H9 (cell line): ENCODE results near the gene SLC15A3. TPM values are rescaled to one million over a fixed set of nuclear protein-coding genes. Genes with fewer than 3 reads are reported as not detected.

ENCODE experiments used
- DNase-seq: peaks from one replicate; pipeline ENCODE4 v3.0.0-alpha.2; 2017
- H2AFZ ChIP-seq: one replicate; pipeline ENCODE4 v1.6.1; 2013; ENCODE audit warnings: mild to moderate bottlenecking, low read length, control low read depth, moderate library complexity
- H2AK5ac ChIP-seq: 2 replicates; pipeline ENCODE4 v1.6.1; 2013; ENCODE audit warnings: low read length, control low read depth, mixed read lengths; ENCODE audit not compliant: insufficient read length
- H2BK120ac ChIP-seq: one replicate; pipeline ENCODE4 v1.6.1; 2013; ENCODE audit warnings: low read depth, mild to moderate bottlenecking, low read length, control low read depth, inconsistent platforms; ENCODE audit not compliant: poor library complexity, severe bottlenecking
- H2BK12ac ChIP-seq: 2 replicates; pipeline ENCODE4 v1.6.1; 2013; ENCODE audit warnings: low read length, control low read depth, mixed read lengths, low read depth; ENCODE audit not compliant: insufficient read length
- H2BK15ac ChIP-seq: 2 replicates; pipeline ENCODE4 v1.6.1; 2013; ENCODE audit warnings: low read depth, low read length, control low read depth
- H2BK20ac ChIP-seq: one replicate; pipeline ENCODE4 v1.6.1; 2013; ENCODE audit warnings: low read depth, mild to moderate bottlenecking, low read length, control low read depth, inconsistent platforms; ENCODE audit not compliant: poor library complexity, severe bottlenecking
- H2BK5ac ChIP-seq: 2 replicates; pipeline ENCODE4 v1.6.1; 2013; ENCODE audit warnings: low read length, control low read depth, mixed read lengths; ENCODE audit not compliant: insufficient read length
- H3K14ac ChIP-seq: 2 replicates; pipeline ENCODE4 v1.6.1; 2013; ENCODE audit warnings: low read length, control low read depth; ENCODE audit not compliant: insufficient read depth
- H3K18ac ChIP-seq: 2 replicates; pipeline ENCODE4 v1.6.1; 2013; ENCODE audit warnings: low read depth, mild to moderate bottlenecking, mixed read lengths, low read length, control low read depth; ENCODE audit not compliant: insufficient read length
- H3K23ac ChIP-seq: 2 replicates; pipeline ENCODE4 v1.6.1; 2013; ENCODE audit warnings: low read length, control low read depth, mixed read lengths, low read depth; ENCODE audit not compliant: insufficient read length
- H3K23me2 ChIP-seq: 2 replicates; pipeline ENCODE4 v1.6.1; 2013; ENCODE audit warnings: low read depth, mild to moderate bottlenecking, mixed read lengths, low read length, control low read depth; ENCODE audit not compliant: insufficient read length, poor library complexity, severe bottlenecking
- H3K27ac ChIP-seq: 2 replicates; pipeline ENCODE4 v1.5.1; 2013; ENCODE audit warnings: low read length, control low read depth, mixed read lengths, low read depth; ENCODE audit not compliant: insufficient read length
- H3K27me3 ChIP-seq: 2 replicates; pipeline ENCODE4 v1.6.1; 2013; ENCODE audit warnings: low read length, control low read depth, inconsistent platforms; ENCODE audit not compliant: insufficient read depth
- H3K4ac ChIP-seq: 2 replicates; pipeline ENCODE4 v1.6.1; 2013; ENCODE audit warnings: low read depth, mild to moderate bottlenecking, control low read depth, inconsistent platforms, low read length, moderate library complexity
- H3K4me1 ChIP-seq: 2 replicates; pipeline ENCODE4 v1.6.1; 2013; ENCODE audit warnings: low read length, control low read depth, inconsistent platforms; ENCODE audit not compliant: insufficient read depth
- H3K4me2 ChIP-seq: 2 replicates; pipeline ENCODE4 v1.6.1; 2013; ENCODE audit warnings: low read length, control low read depth, mixed read lengths; ENCODE audit not compliant: insufficient read length, insufficient read depth
- H3K56ac ChIP-seq: 2 replicates; pipeline ENCODE4 v1.6.1; 2013; ENCODE audit warnings: low read depth, mild to moderate bottlenecking, mixed read lengths, low read length, control low read depth; ENCODE audit not compliant: insufficient read length
- H3K79me1 ChIP-seq: 2 replicates; pipeline ENCODE4 v1.6.1; 2013; ENCODE audit warnings: low read depth, mild to moderate bottlenecking, moderate library complexity, low read length, control low read depth, inconsistent platforms; ENCODE audit not compliant: insufficient read depth, poor library complexity, severe bottlenecking
- H3K79me2 ChIP-seq: 2 replicates; pipeline ENCODE4 v1.6.1; 2013; ENCODE audit warnings: low read length, control low read depth, inconsistent platforms; ENCODE audit not compliant: insufficient read depth
- H3K9ac ChIP-seq: 2 replicates; pipeline ENCODE4 v1.6.1; 2013; ENCODE audit warnings: low read length, control low read depth, mixed read lengths; ENCODE audit not compliant: insufficient read length; ENCODE audit errors: extremely low read depth
- H3K9me3 ChIP-seq: one replicate; pipeline ENCODE4 v1.6.1; 2013; ENCODE audit warnings: low read depth, low read length, inconsistent platforms; ENCODE audit not compliant: control insufficient read depth
- H3T11ph ChIP-seq: one replicate; pipeline ENCODE4 v1.6.1; 2013; ENCODE audit warnings: mild to moderate bottlenecking, low read length, control low read depth, inconsistent platforms
- H4K20me1 ChIP-seq: one replicate; pipeline ENCODE4 v1.6.1; 2013; ENCODE audit not compliant: control insufficient read depth, insufficient read length, insufficient read depth
- H4K5ac ChIP-seq: 2 replicates; pipeline ENCODE4 v1.6.1; 2013; ENCODE audit warnings: low read depth, mild to moderate bottlenecking, mixed read lengths, low read length, control low read depth; ENCODE audit not compliant: insufficient read length
- H4K8ac ChIP-seq: replicated peaks from 2 replicates; pipeline ENCODE4 v1.6.1; 2013; ENCODE audit warnings: low read length, control low read depth, mixed read lengths, low read depth; ENCODE audit not compliant: insufficient read length
- H4K91ac ChIP-seq: 2 replicates; pipeline ENCODE4 v1.6.1; 2013; ENCODE audit warnings: low read depth, mild to moderate bottlenecking, moderate library complexity, mixed read lengths, low read length, control low read depth; ENCODE audit not compliant: insufficient read length
- H3K27ac Mint-ChIP-seq, 3 experiments: 2 replicates in 2 of 3; 3 replicates in 1 of 3; pipeline ENCODE4 v1.8.0; 2020 to 2021; ENCODE audit warnings: mixed read lengths in 3 of 3, mild to moderate bottlenecking in 1 of 3, moderate library complexity in 1 of 3
- H3K27me3 Mint-ChIP-seq: 2 replicates; pipeline ENCODE4 v1.8.0; 2021; ENCODE audit warnings: low read depth, mild to moderate bottlenecking, moderate library complexity, mixed read lengths
- H3K36me3 Mint-ChIP-seq, 3 experiments: 2 replicates in 2 of 3; 3 replicates in 1 of 3; pipeline ENCODE4 v1.8.0; 2020 to 2021; ENCODE audit warnings: low read depth in 3 of 3, mixed read lengths in 3 of 3; ENCODE audit not compliant: insufficient read depth in 1 of 3
- H3K4me1 Mint-ChIP-seq, 2 experiments: 2 replicates each; pipeline ENCODE4 v1.8.0; 2020; ENCODE audit warnings: mixed read lengths in 2 of 2
- H3K4me3 Mint-ChIP-seq, 2 experiments: 2 replicates in 1 of 2; 3 replicates in 1 of 2; pipeline ENCODE4 v1.8.0; 2020 to 2021; ENCODE audit warnings: mild to moderate bottlenecking in 2 of 2, mixed read lengths in 2 of 2, moderate library complexity in 1 of 2
- H3K9me3 Mint-ChIP-seq, 2 experiments: 2 replicates in 1 of 2; 3 replicates in 1 of 2; pipeline ENCODE4 v1.8.0; 2020; ENCODE audit warnings: mild to moderate bottlenecking in 2 of 2, mixed read lengths in 2 of 2, moderate library complexity in 1 of 2
- WGBS: extraction: QIAGEN DNeasy Blood & Tissue Kit; methylation state at CpG from one replicate; pipeline ENCODE4 v1.1.7; 2013; ENCODE audit warnings: missing lambda C conversion rate, low lambda C conversion rate, mixed read lengths; ENCODE audit not compliant: insufficient read length; ENCODE audit errors: extremely low coverage; 5-methylcytosine and 5-hydroxymethylcytosine counted together
- total RNA-seq: library from RNA; stranded (reverse); gene quantifications from 2 replicates; pipeline ENCODE4 v1.2.1, GENCODE V29; 2021
- TF ChIP-seq, protein P1 (sequence below): fragments of 200-600 bp; sonication (generic); conservative IDR thresholded peaks from 3 replicates; pipeline ENCODE4 v1.8.0; 2021; ENCODE audit warnings: antibody characterized with exemption, mild to moderate bottlenecking

SLC15A3 gene
- total RNA-seq, 1 experiment from 2014 or later: 7.0 TPM

DNA sequence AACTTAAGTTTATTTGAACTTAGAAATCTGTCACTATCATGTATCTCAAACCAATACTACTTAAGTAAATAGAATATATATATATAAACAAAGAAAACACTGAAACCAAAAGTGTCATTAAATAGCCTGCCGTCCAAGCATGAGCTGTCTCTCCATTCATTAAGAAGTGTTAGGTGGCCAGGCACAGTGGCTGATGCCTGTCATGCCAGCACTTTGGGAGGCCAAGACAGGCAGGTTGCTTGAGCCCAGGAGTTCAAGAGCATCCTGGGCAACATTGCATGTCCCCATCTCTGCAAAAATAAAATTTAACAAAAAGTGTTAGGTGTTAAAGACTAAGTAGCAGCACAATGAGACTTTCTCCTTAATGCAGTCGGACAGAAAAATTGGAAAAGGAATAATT, 33.5 kb upstream of the SLC15A3 start:
- Histone ChIP-seq H3T11ph (no peak overlapping the region), H3K4me2 (no peak overlapping the region), H2AFZ (no peak overlapping the region), H3K18ac (no peak overlapping the region), H3K9me3 (no peaks in the 10 kb centered on the region), H3K4me1 (no peaks in the 10 kb centered on the region), H3K14ac (no peak overlapping the region), H3K4ac (no peak overlapping the region), H3K23ac (no peak overlapping the region), H4K5ac (no peak overlapping the region), H2BK12ac (no peak overlapping the region), H2BK120ac (no peak overlapping the region), H4K91ac (no peak overlapping the region), H2BK5ac (no peak overlapping the region), H2BK20ac (no peak overlapping the region), H3K56ac (no peak overlapping the region), H3K9ac (no peak overlapping the region), H3K79me2 (no peaks in the 10 kb centered on the region), H2BK15ac (no peak overlapping the region), H3K27me3 (no peaks in the 10 kb centered on the region; the same call in 1 of the 2 replicates), H3K23me2 (no peaks in the 10 kb centered on the region), H2AK5ac (no peak overlapping the region), H4K8ac (no peak overlapping the region), H4K20me1 (no peaks in the 10 kb centered on the region), H3K79me1 (no peaks in the 10 kb centered on the region), H3K27ac (no peak overlapping the region)
- no peak for DNase-seq
- TF ChIP-seq, protein P1, sequence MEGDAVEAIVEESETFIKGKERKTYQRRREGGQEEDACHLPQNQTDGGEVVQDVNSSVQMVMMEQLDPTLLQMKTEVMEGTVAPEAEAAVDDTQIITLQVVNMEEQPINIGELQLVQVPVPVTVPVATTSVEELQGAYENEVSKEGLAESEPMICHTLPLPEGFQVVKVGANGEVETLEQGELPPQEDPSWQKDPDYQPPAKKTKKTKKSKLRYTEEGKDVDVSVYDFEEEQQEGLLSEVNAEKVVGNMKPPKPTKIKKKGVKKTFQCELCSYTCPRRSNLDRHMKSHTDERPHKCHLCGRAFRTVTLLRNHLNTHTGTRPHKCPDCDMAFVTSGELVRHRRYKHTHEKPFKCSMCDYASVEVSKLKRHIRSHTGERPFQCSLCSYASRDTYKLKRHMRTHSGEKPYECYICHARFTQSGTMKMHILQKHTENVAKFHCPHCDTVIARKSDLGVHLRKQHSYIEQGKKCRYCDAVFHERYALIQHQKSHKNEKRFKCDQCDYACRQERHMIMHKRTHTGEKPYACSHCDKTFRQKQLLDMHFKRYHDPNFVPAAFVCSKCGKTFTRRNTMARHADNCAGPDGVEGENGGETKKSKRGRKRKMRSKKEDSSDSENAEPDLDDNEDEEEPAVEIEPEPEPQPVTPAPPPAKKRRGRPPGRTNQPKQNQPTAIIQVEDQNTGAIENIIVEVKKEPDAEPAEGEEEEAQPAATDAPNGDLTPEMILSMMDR: no peak
- H3K4me1 Mint-ChIP-seq: 0 out of 4 replicates have a peak, but pooled peaks cover 2 to 6% of the 10 kb centered on the region in 2 experiments
- no peaks in the 10 kb centered on the region for H3K9me3 Mint-ChIP-seq
- no peak overlapping the region for H3K27ac Mint-ChIP-seq
- H3K36me3 Mint-ChIP-seq: no peaks in the 10 kb centered on the region
- peaks cover 33% of the 10 kb centered on the region for H3K27me3 Mint-ChIP-seq
- WGBS: no CpG with 5 or more reads among the region's 2 CpGs
- no peak overlapping the region for H3K4me3 Mint-ChIP-seq
